Glomerular endothelial cell (primary cell): ENCODE data around the gene SLC1A2. TPM values are rescaled to one million over a fixed set of nuclear protein-coding genes. Genes with fewer than 3 reads are reported as not detected.

Source experiments
- DNase-seq: peaks from one replicate; pipeline ENCODE4 v3.0.0-alpha.2; 2011; ENCODE audit warnings: low read depth, low spot score; ENCODE audit errors: extremely low read depth
- total RNA-seq: library from RNA; depleted of rRNA; stranded (reverse); fragments of >200 nt; gene quantifications from 2 replicates; pipeline ENCODE4 v1.2.3, GENCODE V29; 2015

The SLC1A2 gene
- total RNA-seq, 1 donor from 2014 or later, result not detected

DNA sequence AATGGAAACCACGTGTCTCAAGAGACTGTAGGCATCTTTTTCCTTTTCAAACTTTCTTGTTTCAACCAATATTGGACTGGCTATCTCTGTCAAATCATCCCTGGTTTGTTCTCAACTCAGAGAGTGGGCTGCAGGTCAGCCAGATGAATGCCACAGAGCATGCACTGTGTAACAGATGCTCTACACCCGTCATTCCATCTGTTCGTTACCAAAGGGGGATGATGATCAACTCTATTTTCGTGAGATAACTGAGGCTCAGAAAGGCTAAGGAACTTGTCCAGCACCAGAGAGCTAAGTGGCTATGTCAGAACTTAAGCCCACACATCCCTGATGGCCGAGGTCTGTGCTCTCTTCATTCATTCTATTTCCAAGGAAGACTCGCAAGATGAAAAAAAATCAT lies 42.1 kb downstream of the SLC1A2 start:
- DNase-seq, result no peak

DNA sequence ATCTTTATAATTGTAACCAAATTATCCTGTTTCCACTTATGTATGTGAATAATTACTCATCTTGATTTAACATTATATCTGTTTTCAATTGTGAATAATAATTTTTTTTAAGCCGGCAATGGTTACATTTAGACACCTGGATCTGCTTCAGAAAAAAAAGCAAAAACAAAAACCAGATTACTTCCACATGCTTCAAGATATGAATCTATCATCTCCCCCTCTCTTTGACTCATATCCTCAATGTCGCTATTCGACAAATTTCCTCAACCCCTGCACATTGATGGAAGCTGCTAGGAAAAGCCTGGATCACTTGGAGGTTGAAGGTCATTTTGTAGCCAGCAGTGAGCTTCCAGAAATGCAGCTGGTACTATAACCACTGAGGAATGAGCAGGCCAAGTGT lies 42.7 kb downstream of the SLC1A2 start:
- no peak for DNase-seq

DNA sequence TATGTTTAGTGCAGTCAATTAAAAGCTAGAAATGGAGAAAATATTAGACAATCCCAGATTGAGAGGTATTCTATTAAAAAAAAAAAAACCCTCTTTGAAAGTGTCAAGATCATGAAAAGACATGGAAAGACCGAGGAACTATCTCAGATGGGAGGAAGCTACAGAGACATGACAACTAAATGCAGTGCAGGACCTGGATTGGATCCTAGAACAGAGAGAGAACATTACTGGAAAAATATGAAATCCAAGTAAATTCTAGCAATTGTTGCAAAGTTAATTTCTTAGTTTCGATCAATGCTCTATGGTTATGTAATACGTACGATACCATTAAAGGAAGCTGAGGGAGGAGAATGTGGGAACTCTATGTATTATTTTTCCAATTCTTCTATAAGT lies 43.2 kb downstream of the SLC1A2 start:
- no peak for DNase-seq

DNA sequence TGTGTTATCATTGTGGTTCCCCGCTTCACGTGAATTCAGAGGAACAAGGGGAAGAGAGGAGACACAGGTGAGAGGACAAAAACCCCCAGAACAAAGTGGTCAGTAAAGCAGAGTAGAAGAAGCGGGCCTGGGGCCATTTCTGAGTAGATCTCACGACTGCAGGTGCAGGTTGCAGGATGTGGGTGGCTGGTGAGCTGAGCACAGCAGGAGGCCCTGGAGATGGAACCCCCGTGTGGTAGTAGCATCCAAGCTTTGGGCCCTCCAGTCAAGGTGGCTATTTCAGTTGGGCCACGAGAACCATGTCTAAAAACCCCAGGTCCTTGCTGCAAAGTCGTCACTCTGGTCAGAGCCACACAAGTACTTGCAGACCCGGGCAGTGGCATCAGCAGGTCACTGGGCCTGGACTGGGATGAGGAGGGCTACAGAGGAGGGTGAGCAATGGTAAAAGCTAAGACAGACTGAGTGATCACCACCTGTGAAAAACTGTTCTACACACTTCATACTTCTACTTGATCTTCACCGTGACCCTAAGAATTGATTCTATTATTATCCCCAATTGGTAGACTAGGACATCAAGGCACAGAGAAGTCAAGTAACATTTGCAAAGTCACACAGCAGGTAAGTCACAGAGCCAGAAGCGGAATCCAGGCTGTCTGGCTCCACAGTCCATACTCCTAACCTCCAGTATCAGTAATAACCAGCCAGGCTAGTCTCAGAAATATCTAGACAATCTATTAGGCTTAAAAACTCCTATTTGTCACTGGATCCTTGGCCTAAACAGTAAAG lies 43.8 kb downstream of the SLC1A2 start:
- no peak for DNase-seq

DNA sequence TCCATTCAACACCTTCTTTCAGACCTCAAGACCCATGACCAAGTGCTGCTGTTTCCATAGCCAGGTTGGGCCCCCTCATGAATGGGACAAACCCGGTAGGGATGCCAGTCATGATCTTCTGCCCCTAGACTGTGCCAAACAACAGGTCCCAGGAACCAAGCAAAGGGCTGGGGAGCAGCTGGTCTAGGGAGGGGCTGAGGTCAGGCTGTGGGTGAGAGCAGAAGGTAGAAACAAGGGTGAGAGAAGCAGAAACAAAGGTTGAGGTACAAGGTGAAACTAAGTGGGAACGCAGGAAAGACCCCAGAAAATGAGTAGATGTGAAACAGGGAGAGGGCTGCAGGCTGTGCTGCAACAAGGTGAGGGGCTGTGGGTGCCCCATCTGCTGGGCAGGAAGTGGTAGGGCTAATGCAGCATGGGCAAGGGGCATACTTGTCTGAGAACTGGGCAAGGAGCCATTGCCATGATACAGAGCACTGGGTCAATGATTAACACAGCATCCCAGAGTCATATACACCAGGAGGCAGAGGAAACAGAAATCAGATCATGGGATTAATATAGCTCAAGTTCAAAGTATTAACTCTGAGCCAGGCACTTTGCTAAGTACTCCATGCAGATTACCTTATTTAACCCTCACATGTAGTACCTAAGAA lies 45.9 kb downstream of the SLC1A2 start:
- no peak for DNase-seq

DNA sequence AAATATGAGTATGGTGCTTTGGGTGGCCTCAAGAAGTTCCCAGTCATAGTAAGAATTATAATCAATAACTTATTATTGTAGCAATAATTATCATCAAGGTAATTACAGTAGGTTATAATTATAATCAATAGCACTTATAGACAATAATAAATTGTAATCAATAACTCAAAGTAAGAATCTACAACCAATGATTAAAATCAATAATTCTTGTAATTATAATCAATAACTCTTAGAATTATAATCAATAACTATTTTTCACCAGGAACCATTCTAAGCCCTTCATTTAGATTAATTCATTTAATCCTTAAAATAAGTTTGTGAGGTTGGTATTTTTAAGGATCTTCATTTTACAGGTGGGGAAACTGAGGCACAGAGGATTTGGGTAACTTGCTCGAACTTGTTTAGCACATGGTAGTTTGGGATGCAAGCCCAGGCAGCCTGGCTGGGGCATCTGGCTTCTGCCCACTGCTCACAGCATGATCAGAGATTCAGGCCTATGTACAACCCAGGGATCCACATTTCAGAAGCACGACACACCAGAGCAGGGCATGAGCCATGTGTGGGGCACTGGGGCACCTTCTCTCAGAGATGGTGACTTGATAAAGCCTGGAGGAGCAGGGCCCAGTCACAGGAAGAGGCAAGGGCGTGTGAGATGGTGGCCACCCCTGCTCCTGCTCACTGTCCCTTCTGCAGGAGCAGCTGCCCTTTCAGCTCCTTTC lies 46.6 kb downstream of the SLC1A2 start:
- no peak for DNase-seq

DNA sequence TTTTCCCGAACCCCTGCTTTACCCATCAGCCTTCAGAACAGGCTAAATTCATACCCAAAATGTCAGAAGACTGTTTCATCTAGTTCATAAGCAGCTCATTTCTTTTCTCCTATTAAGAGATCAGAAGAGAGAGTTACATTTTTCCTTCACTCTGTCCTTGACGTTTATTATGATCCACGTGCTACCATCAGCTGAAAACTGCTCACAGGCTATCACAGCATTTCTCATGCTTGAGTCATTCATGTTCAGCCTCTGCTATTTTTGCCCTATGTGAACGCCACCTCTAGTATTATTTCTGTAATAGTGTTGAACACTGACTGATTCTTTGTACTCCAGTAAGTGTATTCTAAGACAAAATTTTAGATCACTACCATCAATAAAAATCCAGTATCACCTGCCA lies 51.9 kb downstream of the SLC1A2 start:
- DNase-seq, result no peak

DNA sequence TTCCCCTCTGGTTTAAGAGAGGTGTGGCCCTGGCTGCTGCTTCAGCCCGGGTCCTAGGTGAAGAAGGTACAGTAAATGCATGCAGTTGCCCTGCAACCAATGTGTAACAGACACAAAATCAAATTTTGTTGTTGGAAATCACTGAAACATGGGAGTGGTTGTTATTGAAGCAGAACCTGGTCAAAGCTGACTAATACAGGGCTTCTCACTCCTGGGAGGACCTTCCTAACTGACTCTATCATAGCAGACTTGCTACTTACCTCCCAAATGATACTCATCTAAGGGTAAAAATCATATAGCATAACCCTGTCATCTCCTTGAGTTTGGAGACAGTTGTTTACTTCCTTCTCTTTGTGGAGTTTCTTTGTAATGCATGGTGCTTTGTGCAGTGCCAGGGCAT lies 52.6 kb downstream of the SLC1A2 start:
- no peak for DNase-seq

DNA sequence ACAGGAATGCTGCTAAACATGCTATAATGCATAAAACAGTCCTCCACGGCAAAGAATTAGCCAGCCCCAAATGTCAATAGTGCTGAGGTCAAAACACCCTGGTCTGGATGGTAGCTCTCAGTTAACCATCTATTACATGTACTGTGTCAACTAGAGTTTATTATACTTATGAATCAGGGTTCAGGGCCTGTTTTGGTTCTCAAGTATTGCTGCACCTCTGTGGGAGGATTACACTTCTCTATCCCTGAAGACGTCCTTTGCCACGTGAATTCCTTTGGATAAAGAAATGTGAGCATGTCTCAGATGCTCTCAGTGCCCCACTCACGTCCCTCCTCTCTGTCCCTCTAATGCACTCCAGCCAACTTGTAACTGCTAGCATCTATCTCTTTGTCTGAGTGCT lies 53.4 kb downstream of the SLC1A2 start:
- DNase-seq, result no peak

DNA sequence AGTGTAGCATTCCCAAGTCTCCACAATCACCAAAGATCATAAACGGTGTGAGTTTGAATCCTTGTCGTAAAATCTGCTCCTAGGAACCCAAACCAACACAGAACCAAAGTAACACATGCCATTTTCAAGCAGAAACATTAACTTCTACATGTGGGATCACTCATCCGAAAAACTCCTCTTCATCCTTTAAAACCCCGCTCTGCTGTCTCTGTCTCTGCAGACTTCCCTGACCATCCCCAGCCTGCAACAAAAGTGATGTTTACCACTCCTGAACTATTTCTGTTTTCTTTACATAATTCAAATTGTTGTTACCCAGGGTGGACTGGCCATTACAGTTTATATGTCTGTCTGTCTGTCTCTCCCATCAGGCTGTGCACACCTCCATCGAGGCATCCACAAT lies 54.0 kb downstream of the SLC1A2 start:
- no peak for DNase-seq

DNA sequence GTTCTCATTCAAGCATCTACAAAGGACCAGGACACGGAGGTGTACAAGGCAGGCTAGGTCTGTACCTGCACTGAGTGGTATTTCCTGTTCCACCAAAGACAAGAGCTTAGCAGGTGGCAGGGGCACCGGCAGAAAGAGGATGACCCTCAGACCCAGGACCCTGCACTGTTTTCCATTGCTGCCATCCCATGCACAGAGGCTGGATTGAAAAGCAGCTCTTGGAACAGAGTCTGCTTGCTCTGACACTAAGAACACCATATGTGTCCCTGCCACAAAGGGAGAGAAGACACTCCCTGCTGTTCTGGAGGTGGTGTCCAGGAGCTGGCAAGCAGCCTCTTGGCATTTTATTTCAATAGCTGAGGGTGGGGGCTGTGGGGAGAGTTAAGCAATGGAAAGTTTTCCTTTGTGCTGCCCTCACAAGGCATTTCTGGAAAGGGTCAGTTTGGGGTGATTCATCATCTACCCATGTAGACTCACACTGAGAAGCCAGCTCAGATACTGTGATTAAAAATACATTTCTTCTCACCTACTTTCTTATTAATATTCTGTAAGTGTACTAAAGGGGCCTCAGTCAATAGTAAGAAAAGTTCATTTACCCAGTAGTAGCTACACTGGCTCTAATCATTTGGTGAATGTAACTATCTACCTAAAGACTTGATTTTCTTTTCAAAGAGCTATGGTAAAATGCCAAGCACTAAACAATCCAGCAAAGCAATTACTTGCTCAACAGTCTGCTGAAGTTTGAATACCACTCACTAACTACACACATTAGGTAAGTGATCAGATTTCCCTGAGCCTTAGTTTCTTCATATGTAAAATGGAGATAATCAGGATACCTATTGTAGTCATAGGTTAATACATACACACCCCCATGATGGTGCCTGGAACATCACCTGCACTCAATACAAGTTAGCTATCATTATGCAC lies 55.2 kb downstream of the SLC1A2 start:
- no peak for DNase-seq

DNA sequence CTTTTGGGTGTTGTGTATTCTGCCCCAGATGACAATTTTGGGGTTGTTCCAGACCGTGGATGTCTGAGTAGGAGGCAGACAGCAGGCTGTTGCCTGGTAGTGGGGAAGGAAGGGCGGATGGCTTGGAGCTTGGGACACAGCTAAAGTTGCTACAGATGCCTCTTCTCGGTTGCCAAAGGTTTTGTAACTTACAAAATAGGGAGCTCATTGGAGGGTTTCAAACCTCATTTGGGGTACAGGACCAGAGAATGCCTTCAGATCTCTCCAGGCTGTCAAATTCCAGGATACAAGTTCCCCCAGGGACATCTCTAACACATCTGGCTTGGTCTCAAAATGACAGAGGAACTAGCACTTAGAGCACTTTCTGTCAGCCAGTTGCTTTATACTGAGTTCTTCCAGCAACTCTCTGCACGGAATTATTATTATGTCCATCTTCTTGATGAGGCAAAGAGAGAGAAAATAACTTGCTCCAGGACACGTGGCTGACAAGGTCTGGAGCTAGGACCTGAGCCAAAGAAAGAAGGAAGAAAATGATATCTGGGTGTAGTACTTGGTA lies 56.0 kb downstream of the SLC1A2 start:
- DNase-seq, result no peak

DNA sequence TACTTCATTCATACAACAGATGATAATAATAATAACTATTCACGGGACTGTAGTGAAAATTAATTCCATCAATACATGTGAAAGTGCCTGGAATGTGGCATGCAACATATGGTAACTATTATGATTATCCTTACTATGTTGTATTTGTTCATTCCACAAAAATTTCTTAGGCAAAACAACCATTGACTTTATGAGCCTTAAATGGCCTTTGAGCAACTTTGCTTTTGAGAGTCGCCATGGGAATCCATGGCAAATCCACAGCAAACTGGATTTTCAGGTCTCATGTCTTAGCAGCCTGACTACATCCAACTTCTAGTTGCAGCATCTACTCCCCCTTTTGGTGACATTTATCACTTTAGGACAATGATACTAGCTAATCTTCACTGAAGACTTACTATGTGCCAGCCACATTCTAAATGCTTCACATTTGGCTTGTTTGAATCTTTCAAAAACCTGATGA lies 56.8 kb downstream of the SLC1A2 start:
- no peak for DNase-seq

DNA sequence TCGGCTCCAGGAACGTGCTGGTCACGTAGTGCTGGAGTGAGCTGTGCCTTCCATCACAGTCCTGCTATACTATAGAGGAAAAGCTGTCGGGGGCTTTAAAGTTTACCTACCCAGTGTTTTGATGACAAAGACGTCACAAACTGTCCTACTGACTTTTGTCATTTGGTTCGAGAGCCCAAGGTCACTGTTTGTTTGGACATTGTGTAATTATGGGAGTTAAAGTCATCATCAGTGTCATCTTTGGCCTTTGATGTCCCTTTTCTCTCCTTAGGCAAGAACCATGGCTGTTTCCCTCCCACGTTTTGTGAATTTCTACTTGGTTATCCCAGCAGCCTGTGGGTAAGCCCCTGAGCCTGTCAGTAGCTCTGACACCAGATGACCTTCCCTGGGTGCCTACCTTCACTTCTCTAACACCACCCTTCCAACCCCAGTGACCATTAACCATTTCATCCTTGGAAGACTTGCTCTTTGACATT lies 59.3 kb downstream of the SLC1A2 start:
- no peak for DNase-seq

DNA sequence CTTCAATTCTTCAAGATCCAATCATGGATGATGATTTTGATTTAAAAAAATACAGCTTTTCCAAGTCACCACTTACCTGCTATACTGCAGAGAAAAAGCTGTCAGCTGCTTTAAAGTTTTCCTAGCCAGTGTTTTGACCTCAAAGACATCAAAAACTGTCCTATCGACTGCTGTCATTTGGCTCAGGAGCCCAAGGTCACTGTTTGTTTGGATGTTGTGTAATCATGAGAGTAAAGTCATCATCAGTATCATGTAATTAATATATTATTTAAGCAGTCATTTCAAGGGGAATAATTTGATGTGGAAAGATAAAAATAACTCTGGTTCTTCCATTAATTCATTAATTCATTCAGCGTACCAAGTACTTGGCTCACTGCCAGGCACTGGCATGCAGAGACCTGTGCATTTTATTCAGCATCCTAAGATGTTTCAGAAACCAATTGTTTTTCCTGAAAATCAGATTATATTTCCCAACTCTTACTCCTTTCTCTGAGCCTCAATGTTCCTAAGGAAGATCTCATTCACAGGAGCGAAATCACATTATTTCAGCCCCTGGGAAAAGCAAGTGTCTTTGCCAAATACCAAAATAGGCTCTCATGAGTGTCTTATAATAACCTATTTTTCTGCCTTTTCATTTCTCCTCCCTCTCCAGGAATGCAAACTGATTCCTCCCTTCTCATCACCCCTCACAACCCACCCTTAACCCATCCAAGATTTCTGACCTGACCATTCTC lies 59.9 kb downstream of the SLC1A2 start:
- no peak for DNase-seq

DNA sequence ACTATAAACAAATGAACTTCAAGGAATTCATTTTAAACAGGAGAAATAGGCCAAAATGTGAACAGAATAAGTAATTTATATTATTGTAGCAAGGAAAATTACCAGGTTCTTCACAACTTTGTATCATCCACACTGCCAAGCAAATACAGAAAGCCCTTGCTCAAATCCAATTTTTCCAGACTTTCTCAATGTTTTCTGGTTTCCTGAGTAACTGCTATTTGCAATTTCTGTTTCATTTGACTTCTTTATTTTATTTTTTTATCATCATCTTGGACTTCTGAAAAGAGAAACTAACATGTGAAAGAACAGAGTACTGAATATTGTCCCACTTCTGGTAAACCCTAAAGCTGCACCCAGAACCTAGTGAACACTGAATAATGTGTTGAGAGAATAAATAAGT lies 61.0 kb downstream of the SLC1A2 start:
- DNase-seq, result no peak

DNA sequence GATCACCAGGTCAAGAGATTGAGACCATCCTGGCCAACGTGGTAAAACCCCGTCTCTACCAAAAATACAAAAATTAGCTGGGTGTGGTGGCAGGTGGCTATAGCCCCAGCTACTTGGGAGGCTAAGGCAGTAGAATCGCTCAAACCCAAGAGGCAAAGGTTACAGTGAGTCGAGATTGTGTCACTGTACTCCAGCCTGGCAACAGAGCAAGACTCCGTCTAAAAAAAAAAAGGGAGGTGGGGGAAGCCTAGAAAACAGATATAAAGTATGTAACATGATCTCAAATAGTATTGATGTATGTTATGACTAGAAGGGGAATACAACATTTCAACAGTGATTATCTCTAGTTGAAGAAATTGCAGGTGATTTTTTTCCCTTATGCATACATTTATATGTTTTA lies 61.4 kb downstream of the SLC1A2 start:
- no peak for DNase-seq

DNA sequence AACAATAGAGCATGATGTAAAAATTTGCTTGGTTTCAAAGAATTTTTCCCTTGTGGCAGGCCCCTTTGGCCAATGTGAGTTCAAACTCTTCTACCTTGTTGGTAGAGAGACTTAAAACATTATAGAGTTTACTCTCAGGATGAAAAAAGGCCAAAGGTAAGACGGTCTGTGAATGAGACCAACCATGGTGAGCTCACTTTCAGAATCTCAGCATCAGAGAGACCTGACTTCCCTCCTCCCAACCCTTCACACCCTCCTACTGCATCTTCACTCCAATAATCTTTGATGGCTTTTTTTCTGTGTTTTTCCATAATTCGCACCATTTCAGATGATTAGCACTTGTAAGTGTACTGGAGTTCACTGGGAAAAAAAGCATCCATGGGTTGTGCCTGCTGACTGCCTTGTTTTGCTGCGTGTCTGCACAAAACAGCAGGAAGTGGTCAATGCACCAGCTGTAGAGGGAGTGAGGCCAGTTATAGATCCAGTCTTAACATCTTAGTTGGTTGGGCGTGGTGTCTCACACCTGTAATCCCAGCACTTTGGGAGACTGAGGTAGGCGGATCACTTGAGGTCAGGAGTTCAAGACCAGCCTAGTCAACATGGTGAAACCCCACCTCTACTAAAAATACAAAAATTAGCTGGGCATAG lies 64.1 kb downstream of the SLC1A2 start:
- no peak for DNase-seq

DNA sequence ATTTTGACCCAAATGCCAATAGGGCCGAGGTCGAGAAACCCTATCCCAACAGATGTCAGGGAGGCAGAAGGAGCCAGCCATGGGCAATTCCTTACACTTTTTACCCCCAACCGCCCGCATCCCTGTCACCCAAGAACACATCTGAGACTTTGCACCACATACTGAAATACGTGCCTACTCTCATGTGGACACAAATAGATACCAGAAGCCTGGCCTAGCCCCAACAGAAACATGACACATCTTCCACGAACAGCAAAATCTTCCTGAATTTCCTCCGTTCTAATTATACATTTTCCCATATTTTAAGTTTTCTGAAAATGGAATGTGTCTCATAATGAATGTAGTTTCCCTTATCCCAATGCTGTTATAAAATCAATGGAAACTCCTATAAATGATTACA lies 64.7 kb downstream of the SLC1A2 start:
- no peak for DNase-seq
